Middle frontal gyrus (tissue), 1 donor: Measurements from ENCODE around the gene GRK5.

Experiments used
- DNase-seq: peaks from one replicate; pipeline ENCODE4 v3.0.0-alpha.2; 2015; ENCODE audit warnings: low spot score; ENCODE audit errors: extremely low spot score

GRK5 gene

DNA sequence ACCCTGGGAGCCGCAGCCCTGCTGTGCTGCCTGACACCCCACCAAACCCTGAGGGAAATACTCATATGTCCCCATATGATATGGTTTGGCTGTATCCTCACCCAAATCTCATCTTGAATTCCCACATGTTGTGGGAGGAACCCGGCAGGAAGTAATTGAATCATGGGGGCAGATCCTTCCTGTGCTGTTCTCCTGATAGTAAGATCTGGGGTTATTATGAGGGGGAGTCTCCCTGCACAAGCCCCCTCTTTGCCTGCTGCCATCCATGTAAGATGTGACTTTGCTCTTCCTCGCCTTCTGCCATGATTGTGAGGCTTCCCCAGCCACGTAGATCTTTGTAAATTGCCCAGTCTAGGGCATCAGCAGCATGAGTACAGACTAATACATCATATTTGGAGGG, 266.4 kb downstream of the GRK5 start:
- no peak for DNase-seq

DNA sequence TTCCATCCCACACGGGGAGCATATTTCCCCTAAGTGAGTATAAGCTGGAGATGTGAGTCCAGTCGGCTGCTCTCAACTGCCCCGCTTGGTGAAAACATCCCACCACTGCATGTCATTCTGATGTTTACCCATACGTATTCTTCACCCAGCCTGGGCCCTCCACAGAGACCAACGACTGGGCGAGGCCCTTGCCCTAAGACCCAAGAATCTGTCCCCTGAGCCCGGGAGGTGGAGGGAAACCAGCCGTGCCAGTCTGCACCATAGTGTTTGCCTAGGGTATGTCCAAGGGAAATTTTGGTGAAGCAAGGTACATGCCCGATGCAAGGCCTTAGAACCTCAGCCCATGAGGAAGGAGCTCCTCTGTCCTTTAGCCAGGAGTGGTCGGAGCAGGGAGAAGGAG, 267.2 kb downstream of the GRK5 start:
- no peak for DNase-seq

- no peak for DNase-seq
These were observed 270.1 kb downstream of the GRK5 start for GRCh38 chr10:119477444-119477843.

DNA sequence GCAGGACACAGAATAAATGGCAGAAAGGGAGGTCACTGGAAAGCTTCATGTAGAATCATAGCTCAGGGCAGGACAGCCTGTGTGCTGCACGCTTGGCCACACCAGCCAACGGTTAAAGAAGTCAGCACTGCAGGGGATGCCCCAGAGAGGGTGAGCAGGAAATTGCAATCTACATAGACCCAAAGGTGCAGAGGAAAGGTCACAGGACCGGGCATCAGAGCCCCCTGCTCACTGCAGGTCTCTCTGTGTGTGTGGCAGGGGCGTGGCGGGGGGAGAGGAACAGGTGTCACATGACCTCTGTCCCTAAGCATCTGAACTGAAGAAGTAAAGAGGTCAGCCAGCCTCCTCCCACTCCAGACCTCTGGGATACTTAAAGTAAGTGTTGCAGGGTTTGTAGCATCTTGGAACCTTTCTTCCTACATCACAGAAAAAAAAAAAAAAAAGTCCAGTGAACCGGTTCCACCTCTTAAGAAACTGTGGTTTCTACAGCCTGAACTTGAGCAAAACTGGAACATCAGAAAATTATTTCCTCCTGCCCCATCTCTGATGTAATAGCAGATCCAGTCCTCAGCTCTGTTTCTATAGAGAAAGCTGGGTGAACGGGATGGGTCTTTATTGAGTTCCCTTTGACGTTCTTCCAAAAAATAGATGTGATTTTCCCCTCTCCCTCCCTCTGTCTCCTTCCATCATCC, 270.9 kb downstream of the GRK5 start:
- DNase-seq: no peak

DNA sequence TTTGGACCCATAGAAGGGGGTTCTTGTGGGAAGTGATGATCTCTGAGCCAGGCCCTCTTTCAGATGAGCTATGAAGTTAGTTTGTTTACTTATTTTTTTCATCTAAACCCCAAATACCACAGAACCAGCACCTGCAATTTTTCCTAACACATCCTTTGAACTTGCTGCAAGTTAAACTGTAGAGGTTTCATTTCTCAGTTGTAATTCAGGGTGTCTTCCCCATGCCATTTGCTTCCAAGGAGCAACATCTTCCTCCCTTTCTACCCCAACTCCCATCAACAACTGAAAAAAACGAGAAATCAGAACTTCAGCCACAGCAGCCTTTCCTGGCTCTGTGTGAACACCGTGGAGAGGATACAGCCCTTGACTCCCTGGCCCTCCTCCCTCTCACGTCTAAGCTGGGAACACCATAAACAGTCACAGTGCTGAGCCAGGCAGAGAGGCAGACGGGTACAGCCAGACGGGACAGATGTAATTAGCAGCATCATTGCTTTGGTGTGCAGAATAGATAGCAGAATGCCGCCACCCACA, 271.5 kb downstream of the GRK5 start:
- no peak for DNase-seq

- DNase-seq: no peak
These were observed 272.2 kb downstream of the GRK5 start for GRCh38 chr10:119479532-119479931.

- no peak for DNase-seq
These were observed 273.3 kb downstream of the GRK5 start for GRCh38 chr10:119480667-119481066.

- DNase-seq: no peak
These were observed 274.5 kb downstream of the GRK5 start for GRCh38 chr10:119481781-119482426.

DNA sequence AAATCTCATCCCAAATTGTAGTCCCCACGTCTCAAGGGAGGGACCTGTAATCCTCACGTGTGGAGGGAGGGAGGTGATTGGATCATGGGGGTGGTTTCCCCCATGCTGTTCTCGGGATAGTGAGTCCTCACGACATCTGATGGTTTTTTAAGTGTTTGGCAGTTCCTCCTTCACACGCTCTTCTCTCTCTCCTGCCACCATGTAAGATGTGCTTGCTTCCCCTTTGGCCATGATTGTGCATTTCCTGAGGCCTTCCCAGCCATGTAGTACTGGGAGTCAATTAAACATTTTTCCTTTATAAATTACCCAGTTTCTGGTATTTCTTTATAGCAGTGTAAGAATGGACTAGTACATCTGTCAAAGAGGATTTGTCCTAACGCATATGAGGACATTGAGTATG, 275.6 kb downstream of the GRK5 start:
- DNase-seq: no peak

DNA sequence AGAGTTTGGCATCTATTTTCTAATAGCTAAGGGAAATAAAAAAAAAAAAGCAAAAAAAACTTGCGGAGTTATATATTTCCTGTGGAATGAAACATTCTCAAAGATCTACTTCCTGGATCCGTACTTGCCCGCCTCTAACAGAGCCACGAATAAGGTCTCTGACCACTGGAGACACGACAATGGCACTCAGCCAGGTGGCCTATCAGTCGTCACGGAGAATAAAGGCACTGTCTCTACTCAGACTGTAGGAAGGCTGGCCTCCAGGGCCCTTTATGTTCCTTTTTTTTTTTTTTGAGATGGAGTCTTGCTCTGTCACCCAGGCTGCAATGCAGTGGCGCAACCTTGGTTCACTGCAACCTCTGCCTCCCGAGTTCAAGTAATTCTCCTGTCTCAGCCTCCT, 276.5 kb downstream of the GRK5 start:
- DNase-seq: no peak

DNA sequence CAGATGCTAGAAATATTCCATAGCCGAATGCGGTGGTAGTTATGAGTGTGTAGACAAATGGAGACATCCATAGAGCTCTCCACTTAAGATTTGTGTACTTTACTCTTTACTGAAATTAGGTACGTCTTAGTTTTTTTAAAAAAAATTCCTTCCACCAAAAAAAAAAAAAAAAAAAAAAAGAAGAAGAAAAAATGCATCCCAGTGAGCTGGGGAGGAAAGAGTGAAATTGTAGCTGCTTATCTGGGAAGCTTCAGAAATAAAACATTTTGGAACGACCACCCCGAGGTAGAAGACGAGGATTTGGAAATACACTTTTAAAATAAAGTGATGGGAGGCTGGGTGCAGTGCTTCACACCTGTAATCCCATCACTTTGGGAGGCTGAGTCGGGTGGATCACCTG, 281.3 kb downstream of the GRK5 start:
- no peak for DNase-seq

- no peak for DNase-seq
These were observed 282.6 kb downstream of the GRK5 start for GRCh38 chr10:119489991-119490326.

- DNase-seq: no peak
These were observed 284.8 kb downstream of the GRK5 start for GRCh38 chr10:119491966-119492757.

DNA sequence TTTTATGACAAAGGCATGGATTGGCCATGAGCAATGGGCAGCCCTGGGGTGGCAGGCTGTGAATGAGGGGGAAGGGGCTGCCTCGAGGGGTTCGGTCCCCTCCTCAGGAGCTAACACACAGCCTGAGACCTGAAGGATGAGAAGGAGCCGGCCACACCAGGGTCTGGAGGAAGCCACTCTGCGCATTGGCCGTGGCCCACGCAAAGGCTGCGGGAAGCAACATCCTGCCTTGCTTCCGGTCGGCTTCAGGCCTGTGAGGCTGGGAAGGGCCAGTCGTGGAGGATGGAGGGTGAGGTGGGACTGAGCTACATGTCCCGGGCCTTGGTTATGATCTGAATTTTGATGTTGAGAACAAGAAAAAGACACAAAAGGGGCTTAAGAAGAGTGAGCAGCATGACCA, 285.8 kb downstream of the GRK5 start:
- DNase-seq: no peak

GRCh38 chr10:119494236-119495020, 287.1 kb downstream of the GRK5 start:
- DNase-seq: no peak

- no peak for DNase-seq
These were observed 287.7 kb downstream of the GRK5 start for GRCh38 chr10:119495021-119495505.

DNA sequence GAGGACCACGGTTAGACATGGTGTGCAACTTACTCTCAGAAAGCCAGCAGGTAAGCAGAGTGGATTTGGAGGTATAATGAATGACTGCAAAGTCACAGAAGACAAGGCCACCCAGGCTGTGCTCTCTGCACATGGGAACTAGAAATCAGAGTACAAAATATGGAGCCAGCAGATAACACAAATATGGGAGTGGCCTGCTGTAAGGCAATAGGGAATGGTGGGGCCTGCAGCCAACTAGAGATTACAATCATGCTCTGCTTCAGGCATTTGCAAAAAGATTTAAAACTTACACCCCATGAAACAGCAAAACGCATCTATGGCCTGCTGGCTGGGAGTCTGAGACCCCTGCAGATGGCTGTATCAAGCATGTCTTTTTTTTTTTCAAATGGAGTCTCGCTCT, 288.2 kb downstream of the GRK5 start:
- DNase-seq: no peak

DNA sequence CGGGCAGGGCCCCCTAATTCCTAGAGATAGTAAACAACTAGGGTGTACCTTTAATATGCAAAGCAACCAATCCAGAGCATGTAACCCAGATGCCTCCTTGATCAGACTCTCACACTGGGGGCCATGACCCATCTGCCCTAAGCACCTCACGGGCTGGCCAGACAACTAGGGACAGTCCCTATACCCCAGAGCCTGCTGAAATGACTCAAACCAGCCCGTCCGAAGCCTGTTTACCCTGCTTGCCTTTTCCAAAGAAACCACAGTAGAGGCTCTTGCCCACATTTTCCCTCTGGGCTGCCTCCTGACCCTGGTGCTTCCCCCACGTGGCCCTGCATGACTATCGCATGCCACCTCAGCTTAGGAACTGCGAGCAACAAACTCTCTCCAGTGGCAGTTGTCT, 288.9 kb downstream of the GRK5 start:
- no peak for DNase-seq

DNA sequence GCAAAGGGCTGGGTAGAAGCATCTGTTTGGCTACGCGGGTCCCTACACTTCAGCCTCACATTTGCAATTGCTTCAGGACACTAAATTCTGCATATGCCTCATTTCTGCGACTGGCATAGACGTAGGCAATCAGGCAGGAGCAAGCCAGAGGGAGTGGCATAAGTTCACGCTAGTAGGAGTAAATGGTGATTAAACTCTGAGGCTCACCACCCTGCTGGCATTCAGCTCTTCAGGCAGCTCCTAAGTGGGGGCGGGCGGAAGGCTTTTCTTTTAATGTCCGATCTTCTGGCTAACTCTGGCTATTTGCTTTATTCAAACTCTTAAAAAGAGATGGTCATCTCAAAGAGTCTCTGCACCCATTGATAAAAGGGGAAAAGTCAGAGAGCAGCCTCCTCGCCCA, 289.9 kb downstream of the GRK5 start:
- no peak for DNase-seq

- no peak for DNase-seq
These were observed 291.7 kb downstream of the GRK5 start for GRCh38 chr10:119498889-119499676.

DNA sequence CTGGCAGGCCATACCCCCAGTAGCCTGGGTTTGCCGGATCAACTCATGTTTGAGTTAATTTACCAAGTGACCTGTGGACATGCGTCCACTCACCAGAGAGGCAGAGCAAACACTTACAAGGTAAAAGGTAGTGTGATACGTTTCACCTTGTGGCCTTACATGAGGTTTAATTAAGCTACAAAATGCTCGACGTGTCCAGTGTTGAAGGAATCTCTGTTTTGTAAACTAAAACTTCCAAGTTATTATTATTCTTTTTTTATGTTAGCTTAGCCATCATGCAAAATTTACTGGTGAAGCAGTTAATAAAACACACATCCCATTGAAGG, 292.3 kb downstream of the GRK5 start:
- no peak for DNase-seq
